GM19193 (cell line): ENCODE data around the gene ITGA2B.
A peak's percentile ranks its signal among the peaks of the same experiment; 100 is the strongest.

Experiments
- POLR2A ChIP-seq: IDR thresholded peaks from 4 replicates; pipeline ENCODE4 v1.6.1; 2011; ENCODE audit not compliant: insufficient read depth, insufficient read length; ENCODE audit errors: extremely low read depth

The ITGA2B gene

GRCh38 chr17:44335564-44335963 lies 53.9 kb downstream of the ITGA2B start:
- no peak for TF ChIP-seq POLR2A

DNA sequence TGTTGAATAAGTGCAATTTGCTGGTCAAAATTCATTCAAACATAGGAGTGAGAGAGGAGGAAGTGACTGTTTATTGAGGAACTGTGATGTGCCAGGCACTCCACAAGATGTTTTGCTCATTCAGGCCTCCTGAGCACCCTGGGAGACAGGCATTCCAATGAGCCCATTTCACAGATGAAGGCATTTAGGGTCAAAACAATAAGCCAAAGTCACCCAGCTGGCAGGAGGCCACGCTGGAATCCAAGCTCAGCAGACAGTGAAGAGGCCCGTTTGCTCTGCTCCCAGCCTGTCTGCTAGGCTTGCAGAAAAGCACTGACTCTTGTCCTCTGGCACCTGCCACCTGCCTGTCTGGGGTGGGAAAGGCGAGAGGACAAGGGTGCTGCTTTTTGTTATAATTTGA lies 54.7 kb downstream of the ITGA2B start:
- TF ChIP-seq POLR2A: no peak

GRCh38 chr17:44334315-44334714 lies 55.1 kb downstream of the ITGA2B start:
- TF ChIP-seq POLR2A: no peak

- no peak for TF ChIP-seq POLR2A
These were observed 56.1 kb downstream of the ITGA2B start for GRCh38 chr17:44333371-44333770.

- no peak for TF ChIP-seq POLR2A
These were observed 58.1 kb downstream of the ITGA2B start for GRCh38 chr17:44331249-44331760.

DNA sequence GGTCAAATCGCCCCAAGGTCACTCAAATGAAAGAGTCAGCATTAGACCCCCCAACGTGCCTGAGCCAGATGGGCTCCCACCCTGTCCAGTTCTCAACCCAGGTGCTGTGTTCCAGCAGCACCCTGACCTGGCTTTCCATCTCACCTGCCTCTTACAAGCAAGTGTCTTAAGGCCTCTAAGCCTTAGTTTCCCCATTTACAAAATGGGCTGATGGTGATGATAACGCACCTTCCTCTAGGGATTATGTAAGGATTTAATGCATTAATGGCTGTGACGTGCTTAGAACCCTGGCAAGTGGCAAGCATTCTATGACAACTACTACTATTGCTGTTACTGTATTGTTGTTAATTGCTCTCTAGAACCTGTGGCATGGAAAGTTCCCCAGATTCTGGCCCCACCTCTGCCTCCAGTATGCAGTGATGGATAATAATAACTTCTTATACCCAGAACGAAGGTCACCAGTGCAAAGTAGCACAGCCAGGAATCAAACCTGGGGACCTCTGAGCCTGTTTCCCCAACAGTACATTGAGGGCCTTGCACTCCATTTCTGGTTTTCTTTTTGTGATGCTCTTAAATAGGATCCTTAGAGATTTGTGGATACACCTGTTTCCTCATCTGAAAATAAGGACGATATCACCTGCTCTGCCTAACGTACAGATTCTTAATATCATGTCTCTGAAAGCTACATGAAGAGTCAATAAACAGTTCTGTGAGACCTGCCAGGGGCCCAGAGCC lies 61.6 kb downstream of the ITGA2B start:
- TF ChIP-seq POLR2A: no peak

- TF ChIP-seq POLR2A: no peak
These were observed 62.5 kb downstream of the ITGA2B start for GRCh38 chr17:44326861-44327444.

- TF ChIP-seq POLR2A: peak; percentile 85
These were observed 64.7 kb downstream of the ITGA2B start, which contains the start of gene SLC25A39 for GRCh38 chr17:44324571-44325275. SLC25A39 (minus strand) TSS chr17:44324823; CDS start chr17:44323562, 1,261 bp downstream.

DNA sequence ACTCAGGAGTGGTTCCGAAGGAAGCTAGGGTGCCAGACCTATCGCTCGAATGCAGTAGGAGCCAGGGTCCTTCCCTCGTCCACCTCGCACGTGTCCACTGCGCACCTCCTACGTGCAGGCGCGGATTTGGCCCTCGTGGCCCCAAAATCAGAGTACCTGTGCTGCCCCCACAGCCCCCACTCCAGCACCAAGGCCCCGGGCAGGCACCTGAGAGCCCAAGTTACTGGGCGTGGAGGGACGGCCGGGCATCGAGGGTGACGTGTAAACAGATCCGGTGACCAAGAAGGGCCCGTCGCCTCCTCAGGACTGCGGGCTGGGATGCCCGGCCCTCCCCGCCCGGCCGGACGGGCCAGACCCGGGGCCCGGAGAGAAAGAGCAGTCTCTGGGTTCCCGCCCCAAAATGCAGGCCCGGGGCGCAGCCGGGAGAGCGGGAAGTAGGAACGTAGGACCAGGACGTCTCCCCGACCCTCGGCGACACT lies 65.3 kb downstream of the ITGA2B start:
- TF ChIP-seq POLR2A: no peak

- TF ChIP-seq POLR2A: no peak
These were observed 65.9 kb downstream of the ITGA2B start for GRCh38 chr17:44323359-44324091.

DNA sequence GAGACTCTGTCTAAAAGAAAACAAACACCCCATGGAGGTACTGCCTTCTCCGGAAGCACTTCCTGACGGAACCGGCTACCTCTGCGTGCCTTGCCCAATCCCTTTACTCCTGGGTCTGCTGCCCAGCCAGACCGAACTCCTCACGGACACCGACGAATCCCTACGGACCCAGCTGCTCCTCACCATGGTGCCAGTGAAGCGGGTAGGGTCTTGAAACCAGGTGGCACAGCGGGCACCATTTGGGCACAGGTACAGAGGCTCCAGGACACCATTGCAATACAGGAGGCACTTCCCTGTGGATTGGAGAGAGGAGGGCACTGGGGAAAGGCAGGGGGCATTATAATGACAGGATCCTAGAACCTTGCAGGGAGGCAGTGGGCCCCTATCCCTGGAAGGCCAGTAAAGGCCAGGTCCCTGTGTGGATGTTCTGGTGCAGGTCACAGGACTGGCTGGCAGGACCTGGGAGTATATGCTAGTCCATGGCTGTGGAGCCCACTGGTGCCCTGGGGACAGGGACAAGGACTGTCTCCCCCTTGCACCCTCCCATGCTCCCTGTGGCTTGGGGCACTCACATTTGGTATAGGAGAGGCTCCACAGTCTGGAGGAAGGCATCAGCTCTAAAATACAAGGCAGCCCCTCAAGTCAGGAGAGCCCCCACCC lies 67.1 kb downstream of the ITGA2B start:
- no peak for TF ChIP-seq POLR2A
